ENCODE data around the gene ZNF587B. TPM values are rescaled to one million over a fixed set of nuclear protein-coding genes. Genes with fewer than 3 reads are reported as not detected.
"Not testable (repeated sequence)": the region's sequence is repeated elsewhere in the genome, so short reads cannot be mapped to it uniquely, and the experiment has no call there.

Gene ZNF587B
- total RNA-seq, 1 donor from 2014 or later: 29.8 TPM

DNA sequence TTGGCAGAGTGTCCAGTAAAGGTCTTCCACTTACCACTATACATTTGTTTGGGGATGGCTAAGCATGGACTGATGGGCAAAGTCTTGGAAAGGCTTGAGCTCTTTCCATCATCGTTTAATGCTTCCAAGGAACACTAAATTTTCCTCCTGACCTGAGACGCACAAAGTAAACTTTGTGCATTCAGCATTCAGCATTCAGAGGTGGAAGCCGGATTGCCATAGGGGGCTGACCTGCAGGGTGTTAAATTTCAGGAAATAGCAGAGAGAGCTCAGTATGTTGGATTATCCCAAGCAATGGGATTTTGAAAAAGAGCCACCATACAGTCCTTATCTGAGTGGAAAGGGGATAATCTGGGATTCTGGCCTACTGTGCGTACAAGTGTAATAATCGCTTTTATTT is 29.4 kb upstream of the ZNF587B start:
- H3K36me3 Mint-ChIP-seq (ENCODE audit: insufficient read depth): peaks cover 20% of the 10 kb centered on the region

DNA sequence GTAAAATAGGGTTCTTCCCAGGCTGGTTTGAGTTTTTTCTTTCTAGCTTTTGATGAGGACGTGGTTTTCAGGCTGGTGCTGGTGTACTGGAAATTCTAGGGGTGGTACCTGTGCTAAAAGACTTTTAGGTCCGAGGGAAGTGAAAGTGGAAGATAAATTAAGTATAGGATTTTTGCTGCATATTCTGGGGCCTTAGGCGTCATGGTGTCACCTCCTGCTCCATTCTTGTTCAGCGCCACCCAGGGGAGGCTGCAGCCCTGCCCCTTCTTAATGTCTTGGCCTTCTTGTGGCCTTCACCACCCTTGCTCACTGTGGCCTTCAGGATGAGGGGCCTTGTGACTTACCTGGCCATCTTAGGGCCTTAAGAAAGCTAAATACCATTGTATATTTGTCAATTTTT is 27.8 kb upstream of the ZNF587B start:
- no peaks in the 10 kb centered on the region for H3K27me3 Mint-ChIP-seq
- peaks cover 19% of the 10 kb centered on the region for H3K36me3 Mint-ChIP-seq (ENCODE audit: insufficient read depth)
- H3K4me3 Mint-ChIP-seq (ENCODE audit: low read depth): peak overlapping the region; percentile 31
- DNase-seq (ENCODE audit: low spot score, unreplicated experiment): no peak
- TF ChIP-seq, protein P1, sequence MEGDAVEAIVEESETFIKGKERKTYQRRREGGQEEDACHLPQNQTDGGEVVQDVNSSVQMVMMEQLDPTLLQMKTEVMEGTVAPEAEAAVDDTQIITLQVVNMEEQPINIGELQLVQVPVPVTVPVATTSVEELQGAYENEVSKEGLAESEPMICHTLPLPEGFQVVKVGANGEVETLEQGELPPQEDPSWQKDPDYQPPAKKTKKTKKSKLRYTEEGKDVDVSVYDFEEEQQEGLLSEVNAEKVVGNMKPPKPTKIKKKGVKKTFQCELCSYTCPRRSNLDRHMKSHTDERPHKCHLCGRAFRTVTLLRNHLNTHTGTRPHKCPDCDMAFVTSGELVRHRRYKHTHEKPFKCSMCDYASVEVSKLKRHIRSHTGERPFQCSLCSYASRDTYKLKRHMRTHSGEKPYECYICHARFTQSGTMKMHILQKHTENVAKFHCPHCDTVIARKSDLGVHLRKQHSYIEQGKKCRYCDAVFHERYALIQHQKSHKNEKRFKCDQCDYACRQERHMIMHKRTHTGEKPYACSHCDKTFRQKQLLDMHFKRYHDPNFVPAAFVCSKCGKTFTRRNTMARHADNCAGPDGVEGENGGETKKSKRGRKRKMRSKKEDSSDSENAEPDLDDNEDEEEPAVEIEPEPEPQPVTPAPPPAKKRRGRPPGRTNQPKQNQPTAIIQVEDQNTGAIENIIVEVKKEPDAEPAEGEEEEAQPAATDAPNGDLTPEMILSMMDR (IDR thresholded peaks at IDR 0.05; ENCODE audit: unreplicated experiment): no peak
- H3K4me1 Mint-ChIP-seq (ENCODE audit: low read depth): peaks cover 47% of the 10 kb centered on the region
- peak overlapping the region; percentile 90 for H3K27ac Mint-ChIP-seq
- H3K9me3 Mint-ChIP-seq (ENCODE audit: low read depth): no peaks in the 10 kb centered on the region

More for the DNA sequence above, 29.4 kb upstream of the ZNF587B start:
- TF ChIP-seq, protein P1 (IDR thresholded peaks at IDR 0.05; ENCODE audit: unreplicated experiment): no peak
- Mint-ChIP-seq H3K4me1 (ENCODE audit: low read depth) (peaks cover 46% of the 10 kb centered on the region), H3K27ac (peak overlapping the region; percentile 90), H3K27me3 (no peaks in the 10 kb centered on the region), H3K4me3 (ENCODE audit: low read depth) (no peak overlapping the region), H3K9me3 (ENCODE audit: low read depth) (no peaks in the 10 kb centered on the region)
- no peak for DNase-seq (ENCODE audit: low spot score, unreplicated experiment)

DNA sequence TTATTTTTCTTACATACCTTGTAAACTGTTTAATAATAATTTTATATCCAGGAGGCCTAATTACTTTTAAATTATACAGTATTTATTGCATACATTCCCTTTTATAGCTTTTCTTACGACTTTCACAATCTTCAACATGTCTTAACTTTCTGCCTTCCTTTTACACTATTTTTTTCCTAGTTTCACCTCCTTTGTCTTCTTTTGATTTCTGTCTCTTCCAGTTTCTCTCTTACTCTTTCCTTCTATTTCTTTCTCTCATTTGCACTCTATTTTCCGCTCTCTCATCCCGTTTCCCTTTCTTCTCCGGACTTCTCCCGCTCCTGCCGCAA is 26.9 kb upstream of the ZNF587B start:
- Mint-ChIP-seq H3K36me3 (ENCODE audit: insufficient read depth) (peaks cover 23% of the 10 kb centered on the region), H3K27me3 (no peaks in the 10 kb centered on the region), H3K4me3 (ENCODE audit: low read depth) (peak overlapping the region; percentile 80), H3K4me1 (ENCODE audit: low read depth) (peaks cover 47% of the 10 kb centered on the region), H3K9me3 (ENCODE audit: low read depth) (no peaks in the 10 kb centered on the region), H3K27ac (peak overlapping the region; percentile 97)
- DNase-seq (ENCODE audit: low spot score, unreplicated experiment): no peak
- TF ChIP-seq, protein P1 (IDR thresholded peaks at IDR 0.05; ENCODE audit: unreplicated experiment): no peak

DNA sequence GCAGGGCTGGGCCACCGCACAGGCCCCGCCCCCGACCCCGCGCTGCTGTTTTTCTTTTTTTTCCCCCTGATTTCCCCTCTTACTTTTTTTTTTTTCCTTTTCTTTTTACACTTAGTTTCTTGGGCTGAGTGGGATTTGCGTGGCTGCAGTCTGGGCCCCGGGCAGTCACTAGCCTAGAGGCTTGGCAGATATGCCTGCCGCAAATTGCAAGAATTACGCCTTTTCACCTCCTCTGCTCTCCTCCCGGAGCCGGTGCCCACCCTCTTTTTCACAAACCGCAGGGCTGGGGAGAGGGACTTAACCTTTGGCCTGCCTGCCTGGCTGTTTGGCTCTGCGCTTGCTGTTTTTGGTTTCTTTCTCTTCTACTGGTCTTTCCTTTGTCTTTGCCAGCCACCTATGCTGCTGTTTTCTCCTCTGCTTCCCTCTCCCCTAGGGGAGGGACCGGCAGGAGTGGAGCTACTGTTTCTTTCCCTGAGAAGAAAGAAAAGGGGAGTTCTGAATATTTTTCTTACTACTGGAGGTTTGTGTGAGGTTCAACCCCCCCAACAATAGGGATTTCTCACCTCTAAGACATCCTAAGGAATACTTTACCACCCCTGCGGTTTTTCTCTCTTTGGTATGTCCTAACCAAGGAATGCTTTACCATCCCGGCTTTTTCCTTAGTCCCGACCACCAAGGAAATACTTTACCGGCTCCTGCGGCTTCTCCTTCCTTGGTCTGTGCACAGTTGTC is 26.3 kb upstream of the ZNF587B start:
- H3K9me3 Mint-ChIP-seq (ENCODE audit: low read depth): no peaks in the 10 kb centered on the region
- H3K36me3 Mint-ChIP-seq (ENCODE audit: insufficient read depth): peaks cover 24% of the 10 kb centered on the region
- DNase-seq (ENCODE audit: low spot score, unreplicated experiment): peak; percentile 34
- H3K4me3 Mint-ChIP-seq (ENCODE audit: low read depth): peak overlapping the region; percentile 80
- TF ChIP-seq, protein P1 (IDR thresholded peaks at IDR 0.05; ENCODE audit: unreplicated experiment): no peak
- peaks cover 47% of the 10 kb centered on the region for H3K4me1 Mint-ChIP-seq (ENCODE audit: low read depth)
- peak overlapping the region; percentile 97 for H3K27ac Mint-ChIP-seq
- no peaks in the 10 kb centered on the region for H3K27me3 Mint-ChIP-seq

DNA sequence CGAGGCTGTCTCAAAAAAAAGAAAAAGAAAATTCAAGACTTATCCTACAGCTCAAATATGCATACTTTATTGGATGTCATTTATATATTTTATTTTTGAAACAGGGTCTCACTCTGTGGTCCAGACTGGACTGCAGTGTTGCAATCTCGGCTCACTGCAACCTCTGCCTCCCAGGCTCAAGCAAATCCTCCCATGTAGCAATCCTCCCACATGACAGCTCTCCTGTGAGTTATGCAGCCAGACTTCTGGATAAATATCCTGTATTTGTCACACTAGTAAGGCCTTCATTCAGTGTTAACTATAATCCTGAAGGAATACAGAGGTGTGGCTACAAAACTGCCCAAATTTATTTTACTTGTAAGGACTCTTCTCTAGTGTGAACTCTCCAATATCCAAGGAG is 22.6 kb upstream of the ZNF587B start:
- Mint-ChIP-seq H3K27me3 (no peaks in the 10 kb centered on the region), H3K4me1 (ENCODE audit: low read depth) (peaks cover 50% of the 10 kb centered on the region), H3K36me3 (ENCODE audit: insufficient read depth) (peaks cover 27% of the 10 kb centered on the region), H3K4me3 (ENCODE audit: low read depth) (no peak overlapping the region), H3K9me3 (ENCODE audit: low read depth) (no peaks in the 10 kb centered on the region), H3K27ac (no peak overlapping the region)
- TF ChIP-seq, protein P1 (IDR thresholded peaks at IDR 0.05; ENCODE audit: unreplicated experiment): no peak
- no peak for DNase-seq (ENCODE audit: low spot score, unreplicated experiment)

DNA sequence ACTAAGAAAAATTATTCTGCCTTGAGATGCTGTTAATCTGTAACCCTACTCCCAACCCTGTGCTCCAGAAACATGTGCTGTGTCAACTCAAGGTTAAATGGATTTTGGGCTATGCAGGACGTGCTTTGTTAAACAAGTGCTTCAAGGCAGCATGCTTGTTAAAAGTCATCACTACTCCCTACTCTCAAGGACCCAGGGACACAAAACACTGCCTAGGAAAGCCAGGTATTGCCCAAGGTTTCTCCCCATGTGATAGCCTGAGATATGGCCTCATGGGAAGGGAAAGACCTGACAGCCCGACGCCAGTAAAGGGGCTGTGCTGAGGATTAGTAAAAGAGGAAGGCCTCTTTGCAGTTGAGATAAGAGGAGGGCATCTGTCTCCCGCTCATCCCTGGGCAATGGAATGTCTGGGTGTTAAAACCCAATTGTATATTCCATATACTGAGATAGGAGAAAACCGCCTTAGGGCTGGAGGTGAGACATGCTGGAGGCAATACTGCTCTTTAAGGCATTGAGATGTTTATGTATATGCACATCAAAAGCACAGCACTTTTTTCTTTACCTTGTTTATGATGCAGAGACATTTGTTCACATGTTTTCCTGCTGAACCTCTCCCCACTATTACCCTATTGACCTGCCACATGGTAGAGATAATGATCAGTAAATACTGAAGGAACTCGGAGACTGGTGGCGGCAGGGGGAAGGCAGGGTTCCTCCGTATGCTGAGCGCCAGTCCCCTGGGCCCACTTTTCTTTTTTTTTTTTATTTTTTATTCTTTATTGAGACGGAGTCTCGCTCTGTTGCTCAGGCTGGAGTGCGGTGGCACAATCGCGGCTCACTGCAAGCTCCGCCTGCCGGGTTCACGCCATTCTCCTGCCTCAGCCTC is 19.4 kb upstream of the ZNF587B start:
- Mint-ChIP-seq H3K27ac (peak overlapping the region; percentile 94), H3K4me3 (ENCODE audit: low read depth) (peak overlapping the region; percentile 38), H3K4me1 (ENCODE audit: low read depth) (peaks cover 53% of the 10 kb centered on the region), H3K36me3 (ENCODE audit: insufficient read depth) (peaks cover 23% of the 10 kb centered on the region)
- not testable (repeated sequence) for DNase-seq (ENCODE audit: low spot score, unreplicated experiment); H3K9me3 Mint-ChIP-seq (ENCODE audit: low read depth); H3K27me3 Mint-ChIP-seq

All from progenitor cell of endocrine pancreas (in vitro differentiated cells).